CD4-positive, alpha-beta memory T cell (primary cell): ENCODE data around the gene CLDN22. TPM values are rescaled to one million over a fixed set of nuclear protein-coding genes. Genes with fewer than 3 reads are reported as not detected.

Experiments used
- CTCF ChIA-PET: fragments of 350-600 bp; sonication (Branson Sonifier 250); formaldehyde crosslinking; loops from one replicate; lab custom pipeline; 2021; ENCODE audit warnings: inconsistent platforms; ENCODE audit not compliant: partially characterized antibody; lab: Charles Lee
- POLR2A ChIA-PET: fragments of 350-600 bp; sonication (Branson Sonifier 250); formaldehyde crosslinking; loops from one replicate; lab custom pipeline; 2021; ENCODE audit not compliant: partially characterized antibody; lab: Charles Lee
- DNase-seq, 5 donors: peaks; one replicate each; pipeline versions ENCODE4 v3.0.0 to v3.0.0-alpha.2; 2020 to 2022; ENCODE audit warnings: mixed read lengths in 1 of 5
- H3K27ac ChIP-seq: one replicate; pipeline ENCODE4 v1.7.0; 2013; ENCODE audit warnings: low read depth, low read length
- H3K27me3 ChIP-seq: 2 replicates; pipeline ENCODE4 v1.7.0; 2013; ENCODE audit warnings: mild to moderate bottlenecking, low read length, moderate library complexity; ENCODE audit not compliant: insufficient read depth
- H3K36me3 ChIP-seq: 2 replicates; pipeline ENCODE4 v1.7.0; 2013; ENCODE audit warnings: mild to moderate bottlenecking, low read length, moderate library complexity; ENCODE audit not compliant: insufficient read depth
- H3K4me1 ChIP-seq: 2 replicates; pipeline ENCODE4 v1.7.0; 2013; ENCODE audit warnings: mild to moderate bottlenecking, low read length, moderate library complexity; ENCODE audit not compliant: insufficient read depth
- H3K4me3 ChIP-seq, 2 donors: one replicate each; pipeline ENCODE4 v1.7.0; 2013; ENCODE audit warnings: low read length in 2 of 2, mild to moderate bottlenecking in 1 of 2
- H3K9me3 ChIP-seq, 2 donors: one replicate each; pipeline ENCODE4 v1.7.0; 2013; ENCODE audit warnings: low read length in 2 of 2, control low read depth in 1 of 2; ENCODE audit not compliant: control insufficient read depth in 1 of 2
- H3K27ac Mint-ChIP-seq, 7 donors: one replicate each; pipeline ENCODE4 v1.8.0; 2020 to 2021; ENCODE audit warnings: mixed read lengths in 7 of 7, mild to moderate bottlenecking in 6 of 7, inconsistent platforms in 3 of 7, moderate library complexity in 3 of 7
- H3K27me3 Mint-ChIP-seq, 2 donors: one replicate each; pipeline ENCODE4 v1.8.0; 2020 to 2021; ENCODE audit warnings: mixed read lengths in 2 of 2
- H3K36me3 Mint-ChIP-seq, 2 donors: one replicate each; pipeline ENCODE4 v1.8.0; 2020 to 2021; ENCODE audit warnings: mixed read lengths in 2 of 2, inconsistent platforms in 1 of 2, mild to moderate bottlenecking in 1 of 2
- H3K4me1 Mint-ChIP-seq, 4 donors: one replicate each; pipeline ENCODE4 v1.8.0; 2020 to 2021; ENCODE audit warnings: mixed read lengths in 4 of 4, mild to moderate bottlenecking in 1 of 4
- H3K4me3 Mint-ChIP-seq, 8 donors: one replicate each; pipeline ENCODE4 v1.8.0; 2020 to 2021; ENCODE audit warnings: mixed read lengths in 8 of 8, mild to moderate bottlenecking in 7 of 8, moderate library complexity in 6 of 8, inconsistent platforms in 3 of 8
- H3K9me3 Mint-ChIP-seq, 8 donors: one replicate each; pipeline ENCODE4 v1.8.0; 2020 to 2021; ENCODE audit warnings: mixed read lengths in 8 of 8, mild to moderate bottlenecking in 5 of 8, inconsistent platforms in 3 of 8, moderate library complexity in 1 of 8
- intact Hi-C: fragments of 100-400 bp; cut with micrococcal nuclease; formaldehyde crosslinking; loops from one replicate; pipeline ENCODE4 v1.15.1; 2023
- polyA plus RNA-seq, 2 donors: library from polyadenylated mRNA; unstranded; fragments of 300-500 nt; fragmentation: Illumina TruSeq; gene quantifications; one replicate each; pipeline ENCODE4 v1.2.3, GENCODE V29; 2021
- total RNA-seq, 2 experiments: library from RNA; stranded (reverse); gene quantifications; one replicate each; pipeline ENCODE4 v1.2.3, GENCODE V29; 2021

The CLDN22 gene
- total and polyA plus RNA-seq, 4 experiments from 2014 or later: not detected

DNA sequence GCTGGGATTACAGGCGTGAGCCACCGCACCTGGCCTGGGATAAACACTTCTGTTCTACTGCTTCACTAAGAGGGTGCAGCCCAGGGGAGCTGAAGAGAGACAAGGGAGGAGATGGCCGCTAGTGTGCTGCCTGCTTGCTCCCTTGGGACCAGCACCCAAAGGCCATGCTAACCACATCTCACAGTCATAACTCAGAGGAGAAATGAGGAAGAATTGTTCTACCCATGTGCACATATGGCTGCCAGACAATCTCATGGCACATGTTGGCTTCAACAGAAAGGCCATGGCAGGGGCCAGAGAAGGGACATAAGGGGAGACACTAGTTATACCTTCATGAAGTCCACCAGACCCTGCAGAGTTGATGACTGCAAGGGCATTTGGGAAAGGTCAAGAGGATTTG, 22.4 kb downstream of the CLDN22 start:
- no peaks in the 10 kb centered on the region for H3K9me3 Mint-ChIP-seq
- H3K4me3 Mint-ChIP-seq: no peak overlapping the region
- no peaks in the 10 kb centered on the region for H3K27me3 Mint-ChIP-seq
- Histone ChIP-seq H3K4me1 (no peaks in the 10 kb centered on the region), H3K4me3 (no peak overlapping the region), H3K27me3 (no peaks in the 10 kb centered on the region), H3K27ac (no peak overlapping the region), H3K36me3 (no peaks in the 10 kb centered on the region), H3K9me3 (no peaks in the 10 kb centered on the region)
- ChIA-PET POLR2A (interaction anchor here (0.6 kb wide), 1 partner anchor 45 kb away, joined by 3 read pairs; no protein-coding TSS in a partner anchor), CTCF (interaction anchor here (1.2 kb wide), 1 partner anchor 36 kb away, joined by 4 read pairs; no protein-coding TSS in a partner anchor)
- intact Hi-C loops: no loop called here
- H3K36me3 Mint-ChIP-seq: peaks cover 0 to 7% of the 10 kb centered on the region in 2 donors
- no peak for DNase-seq
- H3K4me1 Mint-ChIP-seq: peaks cover 0 to 2% (median 0%) of the 10 kb centered on the region in 4 donors
- H3K27ac Mint-ChIP-seq: no peak overlapping the region

DNA sequence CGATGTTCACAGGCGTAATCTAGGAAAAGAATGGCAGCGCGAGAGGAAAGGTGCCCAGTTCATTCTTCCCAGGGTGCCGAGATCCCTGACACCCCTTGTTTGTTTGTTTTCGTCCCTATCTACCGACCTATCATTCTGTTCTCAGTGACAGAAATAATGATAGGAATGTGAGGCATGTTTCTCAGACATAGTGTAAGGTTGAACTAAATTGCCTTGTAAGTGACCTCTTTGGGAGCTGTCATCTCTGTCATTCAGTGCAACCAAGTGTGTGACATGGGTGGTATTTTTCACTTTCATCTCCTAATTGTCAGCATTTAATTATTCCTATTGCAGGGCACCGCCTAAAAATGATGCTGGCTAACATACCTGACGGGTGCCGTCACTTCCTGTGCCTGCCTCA, 24.4 kb downstream of the CLDN22 start:
- intact Hi-C loops: no loop called here

DNA sequence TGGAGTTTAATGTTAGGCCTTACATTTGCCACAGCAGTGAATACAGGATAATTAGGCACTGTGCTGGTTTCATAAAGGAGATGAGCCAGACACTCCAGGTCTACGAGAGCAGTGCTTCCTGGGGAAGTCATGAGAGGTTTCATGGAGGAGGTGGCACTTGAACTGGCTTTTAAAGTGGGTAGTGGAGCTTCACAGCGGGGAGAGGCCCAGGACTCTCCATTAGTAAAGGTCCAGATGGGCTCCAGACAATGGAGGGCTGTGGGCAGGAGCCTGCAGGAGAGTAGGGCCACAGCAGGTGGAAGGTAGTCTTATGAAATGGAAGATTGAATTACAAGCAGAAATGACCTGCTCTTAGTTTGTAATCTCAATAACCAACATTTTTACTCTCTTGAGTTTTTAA, 29.0 kb downstream of the CLDN22 start:
- H3K9me3 Mint-ChIP-seq: no peaks in the 10 kb centered on the region
- H3K36me3 Mint-ChIP-seq: peaks cover 9 to 15% of the 10 kb centered on the region in 2 donors
- H3K36me3 ChIP-seq: no peaks in the 10 kb centered on the region
- ChIA-PET CTCF (interaction anchor here (0.8 kb wide), 1 partner anchor 25 kb away, joined by 3 read pairs; no protein-coding TSS in a partner anchor), POLR2A (no interaction called here)
- H3K4me3 Mint-ChIP-seq: no peak overlapping the region
- no peaks in the 10 kb centered on the region for H3K9me3 ChIP-seq
- H3K4me1 Mint-ChIP-seq: no peaks in the 10 kb centered on the region
- H3K4me3 ChIP-seq: no peak overlapping the region
- intact Hi-C loops: no loop called here
- no peak for DNase-seq
- no peak overlapping the region for H3K27ac ChIP-seq
- H3K4me1 ChIP-seq: no peaks in the 10 kb centered on the region
- no peak overlapping the region for H3K27ac Mint-ChIP-seq
- H3K27me3 Mint-ChIP-seq: no peaks in the 10 kb centered on the region
- H3K27me3 ChIP-seq: no peaks in the 10 kb centered on the region

More for the DNA sequence above, 24.4 kb downstream of the CLDN22 start:
- Histone ChIP-seq H3K27me3 (no peaks in the 10 kb centered on the region), H3K4me1 (no peaks in the 10 kb centered on the region), H3K9me3 (no peaks in the 10 kb centered on the region), H3K27ac (no peak overlapping the region), H3K36me3 (no peaks in the 10 kb centered on the region), H3K4me3 (no peak overlapping the region)
- peaks cover 3 to 10% of the 10 kb centered on the region in 2 donors for H3K36me3 Mint-ChIP-seq
- POLR2A ChIA-PET: no interaction called here
- CTCF ChIA-PET: no interaction called here
- H3K4me3 Mint-ChIP-seq: peak overlapping the region in 1 of 8 donors; percentile 28
- H3K9me3 Mint-ChIP-seq: no peaks in the 10 kb centered on the region
- H3K27ac Mint-ChIP-seq: peak overlapping the region in 2 of 7 donors; percentile 6 to 16
- no peak for DNase-seq
- H3K4me1 Mint-ChIP-seq: peaks cover 0 to 2% (median 0%) of the 10 kb centered on the region in 4 donors
- H3K27me3 Mint-ChIP-seq: no peaks in the 10 kb centered on the region

DNA sequence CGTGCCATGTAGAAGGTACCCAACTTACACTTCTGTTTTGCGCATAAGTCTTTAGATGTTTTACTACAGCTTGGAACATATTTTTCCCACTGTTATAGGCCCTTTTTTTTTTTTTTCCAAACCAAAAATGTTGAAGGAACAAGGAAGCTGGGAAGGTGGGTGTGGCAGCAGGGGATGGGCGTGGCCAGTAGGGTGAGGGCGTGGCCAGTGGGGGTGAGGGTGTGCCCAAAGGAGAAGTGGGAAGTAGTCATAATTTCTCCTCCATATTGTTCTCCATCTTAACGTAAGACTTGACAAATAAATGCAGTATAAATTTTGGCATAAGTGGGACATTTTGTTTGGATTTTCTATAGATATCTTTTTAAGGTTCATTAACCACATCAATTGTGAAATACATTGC, 30.4 kb downstream of the CLDN22 start:
- intact Hi-C loops: no loop called here
- no peak overlapping the region for H3K27ac ChIP-seq
- CTCF ChIA-PET: no interaction called here
- no peaks in the 10 kb centered on the region for H3K9me3 ChIP-seq
- no peaks in the 10 kb centered on the region for H3K9me3 Mint-ChIP-seq
- H3K4me3 ChIP-seq: no peak overlapping the region
- peaks cover 11 to 12% of the 10 kb centered on the region in 2 donors for H3K36me3 Mint-ChIP-seq
- no peak for DNase-seq
- H3K36me3 ChIP-seq: no peaks in the 10 kb centered on the region
- H3K4me1 Mint-ChIP-seq: no peaks in the 10 kb centered on the region
- H3K27ac Mint-ChIP-seq: no peak overlapping the region
- POLR2A ChIA-PET: no interaction called here
- no peaks in the 10 kb centered on the region for H3K4me1 ChIP-seq
- H3K27me3 ChIP-seq: no peaks in the 10 kb centered on the region
- H3K27me3 Mint-ChIP-seq: no peaks in the 10 kb centered on the region
- H3K4me3 Mint-ChIP-seq: no peak overlapping the region

DNA sequence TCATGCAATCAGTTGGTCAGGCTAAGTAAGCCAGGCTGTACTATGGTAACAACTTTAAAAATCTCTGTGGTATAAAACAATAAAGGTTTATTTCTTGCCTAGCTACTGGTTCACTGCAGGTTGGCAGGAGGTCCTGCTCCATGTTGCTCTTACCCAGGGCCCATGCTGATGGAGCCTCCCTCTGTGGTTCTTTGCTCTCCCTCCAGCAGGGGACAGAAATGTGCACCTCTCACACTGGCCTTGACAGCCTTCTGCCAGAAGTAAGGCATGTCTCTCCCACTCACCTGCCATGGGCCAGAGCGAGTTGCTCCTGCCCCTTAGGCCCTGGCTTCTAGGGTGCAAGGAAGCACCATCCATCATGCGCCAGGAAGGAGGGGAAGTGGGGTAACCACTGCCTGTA, 31.1 kb downstream of the CLDN22 start:
- Mint-ChIP-seq H3K36me3 (peaks cover 11 to 19% of the 10 kb centered on the region in 2 donors), H3K27ac (no peak overlapping the region), H3K9me3 (no peaks in the 10 kb centered on the region), H3K27me3 (no peaks in the 10 kb centered on the region), H3K4me3 (no peak overlapping the region), H3K4me1 (no peaks in the 10 kb centered on the region)
- intact Hi-C loops: no loop called here
- no peaks in the 10 kb centered on the region for H3K9me3 ChIP-seq
- H3K27ac ChIP-seq: no peak overlapping the region
- POLR2A ChIA-PET: no interaction called here
- no peaks in the 10 kb centered on the region for H3K36me3 ChIP-seq
- H3K4me1 ChIP-seq: no peaks in the 10 kb centered on the region
- CTCF ChIA-PET: interaction anchor here (1.1 kb wide), 1 partner anchor 27 kb away, joined by 4 read pairs; no protein-coding TSS in a partner anchor
- no peak for DNase-seq
- H3K4me3 ChIP-seq: no peak overlapping the region
- no peaks in the 10 kb centered on the region for H3K27me3 ChIP-seq

DNA sequence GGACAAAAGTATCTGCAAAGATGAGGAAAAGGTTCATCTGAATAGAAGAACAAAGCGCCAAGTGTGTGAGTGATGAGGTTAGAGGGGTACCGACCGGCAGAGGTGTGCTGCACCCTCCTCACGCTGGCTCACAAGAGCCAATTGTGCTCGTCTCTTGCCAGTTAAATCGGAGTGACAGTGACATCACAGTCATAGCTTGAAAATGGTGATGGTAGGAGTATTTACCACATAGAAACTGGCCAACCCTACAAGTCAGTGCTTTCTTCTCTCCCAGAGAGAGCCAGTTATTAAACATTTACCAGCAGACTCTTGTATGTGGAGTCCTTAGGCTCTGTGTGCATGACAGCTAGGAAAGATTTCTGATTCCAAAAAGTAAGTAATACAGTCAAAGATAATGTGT, 32.4 kb downstream of the CLDN22 start:
- peak overlapping the region in 1 of 7 donors; percentile 22 for H3K27ac Mint-ChIP-seq
- Histone ChIP-seq H3K36me3 (no peaks in the 10 kb centered on the region), H3K4me3 (no peak overlapping the region), H3K9me3 (no peaks in the 10 kb centered on the region), H3K27me3 (no peaks in the 10 kb centered on the region), H3K27ac (no peak overlapping the region), H3K4me1 (no peaks in the 10 kb centered on the region)
- intact Hi-C loops: no loop called here
- peaks cover 12 to 19% of the 10 kb centered on the region in 2 donors for H3K36me3 Mint-ChIP-seq
- CTCF ChIA-PET: interaction anchor here (1.1 kb wide), 1 partner anchor 25 kb away, joined by 4 read pairs; no protein-coding TSS in a partner anchor
- H3K4me3 Mint-ChIP-seq: no peak overlapping the region
- POLR2A ChIA-PET: no interaction called here
- no peaks in the 10 kb centered on the region for H3K4me1 Mint-ChIP-seq
- no peaks in the 10 kb centered on the region for H3K27me3 Mint-ChIP-seq
- no peak for DNase-seq
- no peaks in the 10 kb centered on the region for H3K9me3 Mint-ChIP-seq

DNA sequence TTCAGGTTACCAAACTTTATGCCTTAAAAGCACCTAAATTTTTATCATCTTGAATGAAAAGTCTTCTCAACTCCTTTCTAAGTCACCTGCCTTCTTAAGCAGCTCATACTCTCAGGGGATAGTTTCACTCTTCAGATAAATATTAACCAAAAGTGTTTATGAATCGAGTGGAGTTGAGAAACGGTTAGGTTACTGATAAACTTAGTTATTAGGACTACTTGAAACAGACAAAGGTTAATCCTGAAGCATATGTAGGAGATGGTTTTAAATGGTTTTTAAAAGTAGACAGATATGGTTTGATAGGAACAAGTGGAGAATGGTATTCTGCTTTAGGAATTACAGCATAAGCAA, 32.8 kb downstream of the CLDN22 start:
- intact Hi-C loops: no loop called here
- Histone ChIP-seq H3K9me3 (no peaks in the 10 kb centered on the region), H3K27ac (no peak overlapping the region), H3K36me3 (no peaks in the 10 kb centered on the region), H3K27me3 (no peaks in the 10 kb centered on the region), H3K4me1 (no peaks in the 10 kb centered on the region), H3K4me3 (no peak overlapping the region)
- no peak overlapping the region for H3K4me3 Mint-ChIP-seq
- peaks cover 15 to 19% of the 10 kb centered on the region in 2 donors for H3K36me3 Mint-ChIP-seq
- H3K27me3 Mint-ChIP-seq: no peaks in the 10 kb centered on the region
- no peaks in the 10 kb centered on the region for H3K4me1 Mint-ChIP-seq
- ChIA-PET POLR2A (no interaction called here), CTCF (no interaction called here)
- peak overlapping the region in 1 of 7 donors; percentile 22 for H3K27ac Mint-ChIP-seq
- H3K9me3 Mint-ChIP-seq: no peaks in the 10 kb centered on the region
- no peak for DNase-seq
